Duodenal mucosa (tissue), 2 donors: ENCODE results near the gene PODNL1.

ENCODE experiments used
- H3K27ac ChIP-seq: one replicate; pipeline ENCODE4 v1.7.0; 2013; ENCODE audit warnings: low read depth, low read length
- H3K27me3 ChIP-seq, 2 donors: one replicate each; pipeline ENCODE4 v1.7.0; 2013; ENCODE audit warnings: low read length in 2 of 2, control low read depth in 1 of 2; ENCODE audit not compliant: insufficient read depth in 2 of 2, control insufficient read depth in 1 of 2
- H3K36me3 ChIP-seq, 2 donors: one replicate each; pipeline ENCODE4 v1.7.0; 2013; ENCODE audit warnings: low read length in 2 of 2, control low read depth in 1 of 2; ENCODE audit not compliant: insufficient read depth in 2 of 2, control insufficient read depth in 1 of 2
- H3K4me1 ChIP-seq, 2 donors: one replicate each; pipeline ENCODE4 v1.7.0; 2013; ENCODE audit warnings: low read length in 2 of 2, control low read depth in 1 of 2; ENCODE audit not compliant: insufficient read depth in 2 of 2, control insufficient read depth in 1 of 2
- H3K4me3 ChIP-seq, 2 donors: one replicate each; pipeline ENCODE4 v1.7.0; 2013; ENCODE audit warnings: low read length in 2 of 2, low read depth in 1 of 2
- H3K9ac ChIP-seq, 2 donors: one replicate each; pipeline ENCODE4 v1.7.0; 2013; ENCODE audit warnings: low read length in 2 of 2, low read depth in 1 of 2
- H3K9me3 ChIP-seq, 2 donors: one replicate each; pipeline ENCODE4 v1.7.0; 2013; ENCODE audit warnings: low read length in 2 of 2, control low read depth in 1 of 2; ENCODE audit not compliant: control insufficient read depth in 1 of 2

PODNL1 gene

GRCh38 chr19:13981988-13982501, 43.8 kb upstream of the PODNL1 start:
- Histone ChIP-seq H3K27me3 (no peaks in the 10 kb centered on the region), H3K36me3 (peaks cover 4 to 13% of the 10 kb centered on the region in 2 donors), H3K9ac (no peak overlapping the region), H3K27ac (no peak overlapping the region), H3K4me3 (no peak overlapping the region), H3K4me1 (peaks cover 20 to 31% of the 10 kb centered on the region in 2 donors), H3K9me3 (no peaks in the 10 kb centered on the region)

- Histone ChIP-seq H3K4me3 (no peak overlapping the region), H3K27ac (no peak overlapping the region), H3K27me3 (no peaks in the 10 kb centered on the region), H3K9ac (no peak overlapping the region), H3K9me3 (no peaks in the 10 kb centered on the region), H3K4me1 (peaks cover 14 to 25% of the 10 kb centered on the region in 2 donors), H3K36me3 (peaks cover 4 to 16% of the 10 kb centered on the region in 2 donors)
Measured at GRCh38 chr19:13981467-13981866, 43.2 kb upstream of the PODNL1 start.

GRCh38 chr19:13981021-13981420, 42.8 kb upstream of the PODNL1 start:
- H3K4me1 ChIP-seq = peaks cover 11 to 20% of the 10 kb centered on the region in 2 donors
- H3K27me3 ChIP-seq = no peaks in the 10 kb centered on the region
- peaks cover 4 to 21% of the 10 kb centered on the region in 2 donors for H3K36me3 ChIP-seq
- no peak overlapping the region for H3K9ac ChIP-seq
- no peak overlapping the region for H3K4me3 ChIP-seq
- H3K9me3 ChIP-seq = no peaks in the 10 kb centered on the region
- H3K27ac ChIP-seq = no peak overlapping the region

- H3K36me3 ChIP-seq = peaks cover 9 to 24% of the 10 kb centered on the region in 2 donors
- no peak overlapping the region for H3K27ac ChIP-seq
- H3K4me3 ChIP-seq = no peak overlapping the region
- H3K9ac ChIP-seq = no peak overlapping the region
- no peaks in the 10 kb centered on the region for H3K27me3 ChIP-seq
- H3K9me3 ChIP-seq = no peaks in the 10 kb centered on the region
- peaks cover 7 to 15% of the 10 kb centered on the region in 2 donors for H3K4me1 ChIP-seq
Measured at GRCh38 chr19:13980340-13980739, 42.1 kb upstream of the PODNL1 start.

- H3K9me3 ChIP-seq = no peaks in the 10 kb centered on the region
- no peak overlapping the region for H3K4me3 ChIP-seq
- no peak overlapping the region for H3K27ac ChIP-seq
- peaks cover 9 to 24% of the 10 kb centered on the region in 2 donors for H3K36me3 ChIP-seq
- peaks cover 7 to 15% of the 10 kb centered on the region in 2 donors for H3K4me1 ChIP-seq
- H3K9ac ChIP-seq = peak overlapping the region in 1 of 2 donors; percentile 18
- no peaks in the 10 kb centered on the region for H3K27me3 ChIP-seq
Measured at GRCh38 chr19:13979686-13980085, 41.5 kb upstream of the PODNL1 start.

GRCh38 chr19:13979244-13979615, 41.0 kb upstream of the PODNL1 start:
- no peaks in the 10 kb centered on the region for H3K27me3 ChIP-seq
- peak overlapping the region; percentile 22 to 43 for H3K4me3 ChIP-seq
- peaks cover 9 to 22% of the 10 kb centered on the region in 2 donors for H3K36me3 ChIP-seq
- no peak overlapping the region for H3K27ac ChIP-seq
- peaks cover 7 to 15% of the 10 kb centered on the region in 2 donors for H3K4me1 ChIP-seq
- no peaks in the 10 kb centered on the region for H3K9me3 ChIP-seq
- peak overlapping the region; percentile 18 for H3K9ac ChIP-seq

- Histone ChIP-seq H3K4me1 (peaks cover 7 to 15% of the 10 kb centered on the region in 2 donors), H3K9me3 (no peaks in the 10 kb centered on the region), H3K36me3 (peaks cover 9 to 22% of the 10 kb centered on the region in 2 donors), H3K27me3 (no peaks in the 10 kb centered on the region), H3K27ac (no peak overlapping the region), H3K9ac (peak overlapping the region; percentile 18), H3K4me3 (peak overlapping the region; percentile 22 to 48)
Measured at GRCh38 chr19:13978351-13979243, 40.4 kb upstream of the PODNL1 start.

GRCh38 chr19:13977803-13978202, 39.6 kb upstream of the PODNL1 start:
- H3K36me3 ChIP-seq = peaks cover 7 to 23% of the 10 kb centered on the region in 2 donors
- no peak overlapping the region for H3K4me3 ChIP-seq
- H3K27me3 ChIP-seq = no peaks in the 10 kb centered on the region
- no peak overlapping the region for H3K27ac ChIP-seq
- peaks cover 7 to 12% of the 10 kb centered on the region in 2 donors for H3K4me1 ChIP-seq
- H3K9ac ChIP-seq = no peak overlapping the region
- no peaks in the 10 kb centered on the region for H3K9me3 ChIP-seq

GRCh38 chr19:13976446-13976845, 38.2 kb upstream of the PODNL1 start:
- Histone ChIP-seq H3K27me3 (no peaks in the 10 kb centered on the region), H3K27ac (no peak overlapping the region), H3K4me3 (no peak overlapping the region), H3K36me3 (peaks cover 5 to 24% of the 10 kb centered on the region in 2 donors), H3K9ac (no peak overlapping the region), H3K9me3 (no peaks in the 10 kb centered on the region), H3K4me1 (peaks cover 7 to 10% of the 10 kb centered on the region in 2 donors)

GRCh38 chr19:13975870-13976269, 37.7 kb upstream of the PODNL1 start:
- Histone ChIP-seq H3K36me3 (peaks cover 5 to 23% of the 10 kb centered on the region in 2 donors), H3K27ac (no peak overlapping the region), H3K4me3 (no peak overlapping the region), H3K9ac (no peak overlapping the region), H3K9me3 (no peaks in the 10 kb centered on the region), H3K4me1 (peaks cover 7 to 10% of the 10 kb centered on the region in 2 donors), H3K27me3 (no peaks in the 10 kb centered on the region)
